Measurements from ENCODE around the gene MTHFD2L. TPM values are rescaled to one million over a fixed set of nuclear protein-coding genes. Genes with fewer than 3 reads are reported as not detected.
A peak's percentile ranks its signal among the peaks of the same experiment; 100 is the strongest.

MTHFD2L gene
- total and polyA plus RNA-seq, 2 of the 8 experiments (the other 6 are each of a cell fraction or from before 2014, with no cell fraction given), result 5.4 to 15.0 TPM

DNA sequence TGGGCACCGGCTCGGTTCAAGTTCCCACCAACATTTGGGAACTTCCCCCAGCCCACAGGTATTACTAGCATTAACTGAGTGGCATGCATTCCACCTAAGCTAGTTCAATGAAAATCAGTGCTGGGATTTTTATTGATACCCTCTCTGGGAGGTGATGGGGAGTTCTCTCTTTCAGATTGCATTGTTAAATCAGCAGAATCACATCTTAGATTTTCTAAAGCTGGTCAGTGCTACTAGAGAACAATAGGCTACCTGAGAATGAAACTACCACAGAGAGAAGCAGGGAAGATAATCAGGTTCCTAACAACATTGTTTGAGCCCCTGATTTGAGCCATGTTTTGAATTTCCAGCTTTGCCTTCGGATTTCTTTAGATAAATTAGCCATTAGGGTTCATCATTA lies 166.3 kb downstream of the MTHFD2L start:
- Histone ChIP-seq H4K91ac (replicated peaks; ENCODE audit: insufficient read length, low read length) (no peak overlapping the region), H3K9ac (replicated peaks in 1 of 4; ENCODE audit: extremely low read depth in 1 of 4, low read depth in 3 of 4, low read length in 3 of 4) (no peak overlapping the region), H3K14ac (ENCODE audit: insufficient read length) (no peak overlapping the region), H3K56ac (replicated peaks; ENCODE audit: insufficient read length, low read depth, low read length) (no peak overlapping the region), H3K79me1 (ENCODE audit: low read depth, low read length) (no peaks in the 10 kb centered on the region), H3K4ac (replicated peaks; ENCODE audit: insufficient read length, low read depth, low read length) (no peak overlapping the region), H3K4me3 (ENCODE audit: extremely low read depth in 1 of 4, insufficient read depth in 2 of 4, low read depth in 3 of 4, low read length in 4 of 4) (no peak overlapping the region), H3K23ac (ENCODE audit: insufficient read length) (no peak overlapping the region), H2BK120ac (replicated peaks; ENCODE audit: low read depth, low read length) (no peak overlapping the region), H2BK15ac (ENCODE audit: low read length) (no peak overlapping the region), H3K4me2 (ENCODE audit: insufficient read depth in 1 of 2, low read depth in 2 of 2, low read length in 2 of 2) (no peak overlapping the region), H3K18ac (ENCODE audit: extremely low read depth, low read length) (no peak overlapping the region), H2BK5ac (ENCODE audit: low read depth, low read length) (no peak overlapping the region), H2BK20ac (ENCODE audit: low read length) (no peak overlapping the region), H4K8ac (ENCODE audit: extremely low read depth, insufficient read depth, low read length) (no peak overlapping the region), H3K27ac (ENCODE audit: low read depth, low read length) (no peak overlapping the region), H2BK12ac (ENCODE audit: low read depth, low read length) (no peak overlapping the region), H3K36me3 (ENCODE audit: control insufficient read depth in 2 of 4, insufficient read depth in 4 of 4, low read length in 3 of 4) (no peaks in the 10 kb centered on the region), H2AK5ac (ENCODE audit: low read depth, low read length) (no peak overlapping the region), H3K27me3 (replicated peaks in 1 of 4; ENCODE audit: control insufficient read depth in 3 of 4, extremely low read depth in 1 of 4, insufficient read depth in 3 of 4, low read length in 3 of 4) (no peaks in the 10 kb centered on the region), H3K9me3 (ENCODE audit: insufficient read depth in 2 of 2, low read depth in 1 of 2, low read length in 1 of 2) (no peaks in the 10 kb centered on the region), H3K79me2 (ENCODE audit: control insufficient read depth in 1 of 2, insufficient read depth in 2 of 2, low read length in 2 of 2) (no peaks in the 10 kb centered on the region), H4K5ac (ENCODE audit: insufficient read length, low read depth, low read length) (no peak overlapping the region), H4K20me1 (replicated peaks in 1 of 2; ENCODE audit: control insufficient read depth in 1 of 2, insufficient read depth in 2 of 2, low read length in 2 of 2) (no peaks in the 10 kb centered on the region), H3K4me1 (replicated peaks in 1 of 4; ENCODE audit: control insufficient read depth in 3 of 4, insufficient read depth in 4 of 4, low read length in 3 of 4) (peaks cover 0 to 7% (median under 1%) of the 10 kb centered on the region in 4 experiments; a peak in 2 of 7 replicates), H3K23me2 (ENCODE audit: low read depth, low read length) (no peaks in the 10 kb centered on the region), H2AFZ (ENCODE audit: low read length) (no peak overlapping the region)
- FAIRE-seq (peak; percentile 7), DNase-seq (ENCODE audit: low read depth in 1 of 2, low spot score in 2 of 2) (no peak)
- TF ChIP-seq EP300 (IDR thresholded peaks at IDR 0.05; ENCODE audit: borderline replicate concordance in 1 of 2, low read depth in 2 of 2, low read length in 2 of 2), result no peak
- no peak for TF ChIP-seq NANOG (IDR thresholded peaks at IDR 0.05; ENCODE audit: insufficient read depth, low read depth, low read length, poor library complexity, severe bottlenecking)
- no peak for TF ChIP-seq SAP30 (IDR thresholded peaks at IDR 0.05; ENCODE audit: insufficient read depth, insufficient replicate concordance, low read length)
- TF ChIP-seq SP2 (IDR thresholded peaks at IDR 0.05; ENCODE audit: low read length), result no peak
- TF ChIP-seq KDM4A (IDR thresholded peaks at IDR 0.05; ENCODE audit: low read depth, low read length, severe bottlenecking), result no peak
- TF ChIP-seq JUND (IDR thresholded peaks at IDR 0.05; ENCODE audit: low read length), result no peak
- TF ChIP-seq SUZ12 (IDR thresholded peaks at IDR 0.05; ENCODE audit: low read length), result no peak
- ChIA-PET CTCF (ENCODE audit: partially characterized antibody) (interaction anchor here (1.1 to 2.4 kb wide), 5 partner anchors 8 to 352 kb away, joined by 3 to 6 read pairs (median 4); no protein-coding TSS in a partner anchor), POLR2A (ENCODE audit: partially characterized antibody) (no interaction called here)
- WGBS, 2 experiments (ENCODE audit: extremely low coverage in 1 of 2, insufficient coverage in 1 of 2, insufficient read length in 1 of 2, insufficient replicate concordance in 2 of 2, low coverage in 1 of 2, low lambda C conversion rate in 2 of 2, missing lambda C conversion rate in 1 of 2), result 87% methylated on average over 3 of the region's 3 CpGs; no CpG with 5 or more reads in 1 of the 2 experiments

Data from H1 (cell line).